Measurements from ENCODE around the gene NDUFS6.
A peak's percentile ranks its signal among the peaks of the same experiment; 100 is the strongest.

Gene NDUFS6

DNA sequence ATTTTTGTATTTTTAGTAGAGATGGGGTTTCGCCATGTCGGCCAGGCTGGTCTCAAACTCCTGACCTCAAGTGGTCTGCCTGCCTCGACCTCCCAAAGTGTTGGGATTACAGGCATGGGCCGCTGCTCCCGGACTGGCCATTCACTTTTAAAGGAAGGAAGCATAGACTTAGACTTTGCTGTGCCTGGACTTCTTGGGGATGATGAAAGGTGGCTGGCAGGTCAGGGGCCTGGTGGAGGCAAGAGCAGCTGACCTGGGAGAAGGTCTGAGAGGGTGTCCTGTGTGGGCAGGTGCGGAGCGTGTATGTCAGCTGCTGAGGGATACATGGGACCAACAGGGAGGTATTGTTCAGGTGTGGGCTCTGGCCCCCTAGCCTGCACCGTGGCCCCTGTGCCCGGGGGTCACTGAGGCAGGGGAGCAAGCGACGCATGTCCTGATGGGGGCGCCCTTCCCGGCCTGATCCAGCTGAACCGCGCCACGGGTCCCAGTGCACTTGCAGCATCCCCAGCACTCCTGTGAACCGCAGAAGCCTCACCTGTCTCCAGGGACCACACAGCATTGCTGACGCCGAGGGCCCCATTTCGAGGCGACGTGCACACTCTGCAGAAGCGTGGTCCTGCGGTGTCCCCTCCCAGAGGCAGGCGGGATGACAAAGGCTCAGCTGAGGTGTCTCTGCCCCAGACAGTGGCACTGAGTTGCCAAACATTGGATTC, 23.1 kb downstream of the NDUFS6 start:
- Histone ChIP-seq H3K36me3 (replicated peaks in 1 of 2; ENCODE audit: control insufficient read depth in 2 of 2, insufficient read depth in 2 of 2, low read length in 2 of 2) (peaks cover 32 to 63% of the 10 kb centered on the region in 2 donors), H3K4me3 (ENCODE audit: low read length in 2 of 2) (no peak overlapping the region), H3K18ac (ENCODE audit: low read length) (peak overlapping the region; percentile 28), H3K4me2 (ENCODE audit: insufficient read depth, low read length, poor library complexity, severe bottlenecking) (no peak overlapping the region), H2BK15ac (ENCODE audit: low read length) (no peak overlapping the region), H2BK120ac (ENCODE audit: low read depth, low read length) (no peak overlapping the region), H3K79me1 (ENCODE audit: low read depth, low read length) (peaks cover 8% of the 10 kb centered on the region), H3K9me3 (replicated peaks in 1 of 2; ENCODE audit: control insufficient read depth in 2 of 2, insufficient read depth in 1 of 2, low read depth in 1 of 2, low read length in 2 of 2) (peaks cover 0 to 4% of the 10 kb centered on the region in 2 donors), H3K27me3 (ENCODE audit: control insufficient read depth in 3 of 3, insufficient read depth in 3 of 3, low read depth in 1 of 3, low read length in 3 of 3) (no peaks in the 10 kb centered on the region), H2AFZ (ENCODE audit: low read length) (no peak overlapping the region), H3K9ac (ENCODE audit: low read depth, low read length, poor library complexity) (no peak overlapping the region), H3K27ac (replicated peaks; ENCODE audit: low read length) (no peak overlapping the region), H3K14ac (ENCODE audit: low read length) (no peak overlapping the region), H3K4me1 (ENCODE audit: control insufficient read depth in 2 of 2, insufficient read depth in 1 of 2, low read depth in 1 of 2, low read length in 2 of 2) (peaks cover 0 to 4% of the 10 kb centered on the region in 2 donors), H4K8ac (ENCODE audit: low read depth, low read length) (peak overlapping the region; percentile 17), H3K23ac (ENCODE audit: low read depth, low read length, poor library complexity) (no peak overlapping the region), H3K4ac (ENCODE audit: low read length) (no peak overlapping the region), H2BK5ac (ENCODE audit: low read length) (peak overlapping the region; percentile 35), H2BK12ac (ENCODE audit: low read length) (no peak overlapping the region), H4K91ac (ENCODE audit: low read depth, low read length, poor library complexity) (no peak overlapping the region), H2AK5ac (ENCODE audit: low read depth, low read length) (no peak overlapping the region)
- DNase-seq (ENCODE audit: low spot score): no peak
- no CpG with 5 or more reads among the region's 25 CpGs for WGBS, 2 donors (ENCODE audit: extremely low coverage in 2 of 2, insufficient read length in 2 of 2, insufficient replicate concordance in 1 of 2)

- no peak overlapping the region for H3K14ac ChIP-seq (ENCODE audit: low read length)
- H3K23ac ChIP-seq (ENCODE audit: low read depth, low read length, poor library complexity): peak overlapping the region; percentile 83
- WGBS, 2 donors (ENCODE audit: extremely low coverage in 2 of 2, insufficient read length in 2 of 2, insufficient replicate concordance in 1 of 2): no CpG with 5 or more reads among the region's 27 CpGs
- H3K4ac ChIP-seq (ENCODE audit: low read length): no peak overlapping the region
- peaks cover 0 to 4% of the 10 kb centered on the region in 2 donors for H3K4me1 ChIP-seq (ENCODE audit: control insufficient read depth in 2 of 2, insufficient read depth in 1 of 2, low read depth in 1 of 2, low read length in 2 of 2)
- peak overlapping the region; percentile 62 for H2BK5ac ChIP-seq (ENCODE audit: low read length)
- no peak overlapping the region for H4K91ac ChIP-seq (ENCODE audit: low read depth, low read length, poor library complexity)
- no peaks in the 10 kb centered on the region for H3K27me3 ChIP-seq (ENCODE audit: control insufficient read depth in 3 of 3, insufficient read depth in 3 of 3, low read depth in 1 of 3, low read length in 3 of 3)
- H2BK15ac ChIP-seq (ENCODE audit: low read length): no peak overlapping the region
- H3K79me1 ChIP-seq (ENCODE audit: low read depth, low read length): peaks cover 8% of the 10 kb centered on the region
- H2AK5ac ChIP-seq (ENCODE audit: low read depth, low read length): no peak overlapping the region
- no peak overlapping the region for H2AFZ ChIP-seq (ENCODE audit: low read length)
- no peak overlapping the region for H3K4me3 ChIP-seq (ENCODE audit: low read length in 2 of 2)
- no peak overlapping the region for H3K9ac ChIP-seq (ENCODE audit: low read depth, low read length, poor library complexity)
- no peak overlapping the region for H2BK12ac ChIP-seq (ENCODE audit: low read length)
- H3K18ac ChIP-seq (ENCODE audit: low read length): no peak overlapping the region
- no peak overlapping the region for H3K4me2 ChIP-seq (ENCODE audit: insufficient read depth, low read length, poor library complexity, severe bottlenecking)
- no peaks in the 10 kb centered on the region for H3K9me3 ChIP-seq (replicated peaks in 1 of 2; ENCODE audit: control insufficient read depth in 2 of 2, insufficient read depth in 1 of 2, low read depth in 1 of 2, low read length in 2 of 2)
- H4K8ac ChIP-seq (ENCODE audit: low read depth, low read length): no peak overlapping the region
- no peak overlapping the region for H3K27ac ChIP-seq (replicated peaks; ENCODE audit: low read length)
- no peak for DNase-seq (ENCODE audit: low spot score)
- peaks cover 30 to 54% of the 10 kb centered on the region in 2 donors for H3K36me3 ChIP-seq (replicated peaks in 1 of 2; ENCODE audit: control insufficient read depth in 2 of 2, insufficient read depth in 2 of 2, low read length in 2 of 2)
- H2BK120ac ChIP-seq (ENCODE audit: low read depth, low read length): no peak overlapping the region
These were observed 24.0 kb downstream of the NDUFS6 start for GRCh38 chr5:1824903-1825841.

DNA sequence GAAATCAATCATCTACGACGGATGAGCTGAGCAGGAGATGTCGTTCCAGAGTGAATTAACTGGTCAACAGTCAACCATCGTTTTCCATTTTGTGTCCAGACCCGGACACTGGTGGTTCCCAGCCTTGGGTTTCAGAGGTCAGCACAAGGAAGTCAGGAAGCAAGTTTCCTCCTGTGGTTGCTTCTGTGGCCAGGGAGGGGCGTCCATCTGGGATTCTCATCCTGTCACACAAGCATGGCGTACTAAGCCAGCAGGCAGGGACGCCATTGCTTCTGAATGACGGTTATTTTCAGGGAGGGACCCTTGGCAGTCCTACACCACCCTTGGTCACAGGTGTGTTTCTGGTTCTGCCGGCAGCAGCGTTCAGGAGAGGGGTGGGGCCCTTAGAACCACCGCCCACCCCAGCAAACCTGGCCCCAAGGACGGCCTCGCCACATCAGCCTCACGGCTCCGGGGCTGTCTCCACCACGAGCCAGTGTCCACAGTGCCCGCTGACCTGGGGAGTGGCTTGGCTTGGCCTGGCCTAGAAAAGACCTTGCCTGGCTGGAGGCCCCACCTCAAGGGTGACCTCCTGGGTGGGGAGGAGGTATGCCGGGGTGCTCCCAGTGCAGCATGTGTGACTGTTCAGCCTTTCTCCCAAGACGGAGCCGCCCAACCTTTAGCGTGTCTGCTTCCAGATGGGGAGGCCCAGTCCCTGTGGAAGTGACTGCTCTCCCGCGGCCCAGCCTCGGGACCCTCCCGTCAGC, 25.2 kb downstream of the NDUFS6 start:
- H2BK120ac ChIP-seq (ENCODE audit: low read depth, low read length): no peak overlapping the region
- no peak overlapping the region for H3K4me2 ChIP-seq (ENCODE audit: insufficient read depth, low read length, poor library complexity, severe bottlenecking)
- H2AK5ac ChIP-seq (ENCODE audit: low read depth, low read length): no peak overlapping the region
- H3K9ac ChIP-seq (ENCODE audit: low read depth, low read length, poor library complexity): no peak overlapping the region
- peaks cover 2 to 7% of the 10 kb centered on the region in 2 donors for H3K4me1 ChIP-seq (ENCODE audit: control insufficient read depth in 2 of 2, insufficient read depth in 1 of 2, low read depth in 1 of 2, low read length in 2 of 2)
- no peak overlapping the region for H3K27ac ChIP-seq (replicated peaks; ENCODE audit: low read length)
- no peak overlapping the region for H2BK5ac ChIP-seq (ENCODE audit: low read length)
- H2BK12ac ChIP-seq (ENCODE audit: low read length): no peak overlapping the region
- H4K8ac ChIP-seq (ENCODE audit: low read depth, low read length): no peak overlapping the region
- H4K91ac ChIP-seq (ENCODE audit: low read depth, low read length, poor library complexity): no peak overlapping the region
- DNase-seq (ENCODE audit: low spot score): no peak
- H2AFZ ChIP-seq (ENCODE audit: low read length): no peak overlapping the region
- H3K4ac ChIP-seq (ENCODE audit: low read length): no peak overlapping the region
- H3K14ac ChIP-seq (ENCODE audit: low read length): no peak overlapping the region
- H2BK15ac ChIP-seq (ENCODE audit: low read length): no peak overlapping the region
- peak overlapping the region; percentile 43 for H3K23ac ChIP-seq (ENCODE audit: low read depth, low read length, poor library complexity)
- no peak overlapping the region for H3K4me3 ChIP-seq (ENCODE audit: low read length in 2 of 2)
- H3K36me3 ChIP-seq (replicated peaks in 1 of 2; ENCODE audit: control insufficient read depth in 2 of 2, insufficient read depth in 2 of 2, low read length in 2 of 2): peaks cover 21 to 42% of the 10 kb centered on the region in 2 donors
- H3K9me3 ChIP-seq (replicated peaks in 1 of 2; ENCODE audit: control insufficient read depth in 2 of 2, insufficient read depth in 1 of 2, low read depth in 1 of 2, low read length in 2 of 2): no peaks in the 10 kb centered on the region
- no CpG with 5 or more reads among the region's 26 CpGs for WGBS, 2 donors (ENCODE audit: extremely low coverage in 2 of 2, insufficient read length in 2 of 2, insufficient replicate concordance in 1 of 2)
- H3K18ac ChIP-seq (ENCODE audit: low read length): no peak overlapping the region
- no peaks in the 10 kb centered on the region for H3K27me3 ChIP-seq (ENCODE audit: control insufficient read depth in 3 of 3, insufficient read depth in 3 of 3, low read depth in 1 of 3, low read length in 3 of 3)
- peaks cover 5% of the 10 kb centered on the region for H3K79me1 ChIP-seq (ENCODE audit: low read depth, low read length)
